ENCODE measurements around the gene PLA2G4A.

PLA2G4A gene

GRCh38 chr1:186953876-186954275 lies 125.1 kb downstream of the PLA2G4A start:
- no peak overlapping the region for H3K4me3 ChIP-seq (ENCODE audit: low read length)
- no peak for DNase-seq (ENCODE audit: low read depth)
- no peak for TF ChIP-seq CTCF (conservative IDR thresholded peaks at IDR 0.05; ENCODE audit: low read length)

- no peak overlapping the region for H3K4me3 ChIP-seq (ENCODE audit: low read length)
- peak; percentile 47 for DNase-seq (ENCODE audit: low read depth)
- TF ChIP-seq CTCF (conservative IDR thresholded peaks at IDR 0.05; ENCODE audit: low read length) = no peak
Observed at GRCh38 chr1:186957314-186957713, 128.6 kb downstream of the PLA2G4A start.

- DNase-seq (ENCODE audit: low read depth) = peak; percentile 33
- TF ChIP-seq CTCF (conservative IDR thresholded peaks at IDR 0.05; ENCODE audit: low read length) = no peak
- H3K4me3 ChIP-seq (ENCODE audit: low read length) = no peak overlapping the region
Observed at GRCh38 chr1:186958520-186958919, 129.8 kb downstream of the PLA2G4A start.

DNA sequence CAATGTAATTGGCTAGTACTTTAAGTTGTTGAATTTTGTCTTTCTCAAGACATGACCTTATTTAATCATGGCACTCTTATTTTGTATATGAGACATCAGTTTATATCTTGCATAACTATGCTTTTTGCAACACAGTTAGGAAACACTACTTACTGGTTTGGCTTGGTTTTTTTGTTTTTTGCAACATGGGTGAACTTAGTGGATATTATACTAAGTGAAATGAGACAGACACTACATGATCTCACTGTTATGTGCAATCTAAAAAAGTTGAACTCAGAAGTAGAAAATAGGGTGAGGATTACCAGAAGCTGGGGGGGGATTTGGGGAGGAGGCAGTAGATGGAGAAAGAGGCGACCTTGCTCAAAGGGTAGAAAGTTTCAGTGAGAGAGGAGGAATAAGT lies 132.1 kb downstream of the PLA2G4A start:
- DNase-seq (ENCODE audit: low read depth) = peak; percentile 42
- H3K4me3 ChIP-seq (ENCODE audit: low read length) = no peak overlapping the region
- no peak for TF ChIP-seq CTCF (conservative IDR thresholded peaks at IDR 0.05; ENCODE audit: low read length)

GRCh38 chr1:186965847-186966246 lies 137.1 kb downstream of the PLA2G4A start:
- no peak for TF ChIP-seq CTCF (conservative IDR thresholded peaks at IDR 0.05; ENCODE audit: low read length)
- no peak for DNase-seq (ENCODE audit: low read depth)
- no peak overlapping the region for H3K4me3 ChIP-seq (ENCODE audit: low read length)

- TF ChIP-seq CTCF (conservative IDR thresholded peaks at IDR 0.05; ENCODE audit: low read length) = no peak
- no peak overlapping the region for H3K4me3 ChIP-seq (ENCODE audit: low read length)
- no peak for DNase-seq (ENCODE audit: low read depth)
Observed at GRCh38 chr1:186966456-186966855, 137.7 kb downstream of the PLA2G4A start.

GRCh38 chr1:186967656-186968394 lies 139.1 kb downstream of the PLA2G4A start:
- TF ChIP-seq CTCF (conservative IDR thresholded peaks at IDR 0.05; ENCODE audit: low read length) = no peak
- DNase-seq (ENCODE audit: low read depth) = peak; percentile 42
- H3K4me3 ChIP-seq (ENCODE audit: low read length) = no peak overlapping the region

Measured in AG10803 (cell line).